ENCODE measurements around the gene LRP11. TPM values are rescaled to one million over a fixed set of nuclear protein-coding genes. Genes with fewer than 3 reads are reported as not detected.

Gene LRP11
- total RNA-seq, 2 experiments from 2014 or later, result 1.5 TPM

Other genes starting within 250 kb of the LRP11 start
- 35.1 and 40.9 TPM in 2 replicates for gene KATNA1, start 215.6 kb downstream of the LRP11 start, total RNA-seq (2014; rRNA removed; shearing (Covaris generic))
- gene KATNA1, start 215.6 kb downstream of the LRP11 start, total RNA-seq (2022), result 32.8 and 36.5 TPM in 2 replicates
- 15.6 and 23.1 TPM in 2 replicates for gene LATS1, start 146.3 kb downstream of the LRP11 start, total RNA-seq (2014; rRNA removed; shearing (Covaris generic))
- gene LATS1, start 146.3 kb downstream of the LRP11 start, total RNA-seq (2022), result 30.3 and 30.7 TPM in 2 replicates
- 28.6 and 30.7 TPM in 2 replicates for gene NUP43, start 117.8 kb downstream of the LRP11 start, total RNA-seq (2014; rRNA removed; shearing (Covaris generic))
- gene NUP43, start 117.8 kb downstream of the LRP11 start, total RNA-seq (2022), result 72.4 and 73.0 TPM in 2 replicates
- gene PCMT1, start 114.6 kb downstream of the LRP11 start, total RNA-seq (2014; rRNA removed; shearing (Covaris generic)), result 125 and 140 TPM in 2 replicates
- gene PCMT1, start 114.6 kb downstream of the LRP11 start, total RNA-seq (2022), result 116 and 117 TPM in 2 replicates
- not detected in 2 replicates for gene RAET1E, start 33.8 kb upstream of the LRP11 start, total RNA-seq (2014; rRNA removed; shearing (Covaris generic))
- gene RAET1E, start 33.8 kb upstream of the LRP11 start, total RNA-seq (2022), result not detected in 2 replicates
- gene RAET1G, start 58.8 kb upstream of the LRP11 start, total RNA-seq (2014; rRNA removed; shearing (Covaris generic)), result not detected in 2 replicates
- not detected in 2 replicates for gene RAET1G, start 58.8 kb upstream of the LRP11 start, total RNA-seq (2022)
- 0.60 TPM in 1 of 2 replicates, not detected in the other for gene ULBP2, start 77.7 kb upstream of the LRP11 start, total RNA-seq (2014; rRNA removed; shearing (Covaris generic))
- gene ULBP2, start 77.7 kb upstream of the LRP11 start, total RNA-seq (2022), result 2.6 and 3.0 TPM in 2 replicates
- gene ULBP1, start 99.6 kb upstream of the LRP11 start, total RNA-seq (2014; rRNA removed; shearing (Covaris generic)), result 0.79 and 0.82 TPM in 2 replicates
- 1.9 and 2.3 TPM in 2 replicates for gene ULBP1, start 99.6 kb upstream of the LRP11 start, total RNA-seq (2022)
- not detected in 2 replicates for gene RAET1L, start 161.2 kb upstream of the LRP11 start, total RNA-seq (2014; rRNA removed; shearing (Covaris generic))
- gene RAET1L, start 161.2 kb upstream of the LRP11 start, total RNA-seq (2022), result not detected in 2 replicates
- 3.5 and 4.5 TPM in 2 replicates for gene ULBP3, start 204.8 kb upstream of the LRP11 start, total RNA-seq (2014; rRNA removed; shearing (Covaris generic))
- gene ULBP3, start 204.8 kb upstream of the LRP11 start, total RNA-seq (2022), result 4.1 and 4.3 TPM in 2 replicates

Measured in OCI-LY7 (cell line).